Measurements from ENCODE around the gene ZNRD2. TPM values are rescaled to one million over a fixed set of nuclear protein-coding genes. Genes with fewer than 3 reads are reported as not detected.
A peak's percentile ranks its signal among the peaks of the same experiment; 100 is the strongest.

The ZNRD2 gene
- total RNA-seq, 1 donor from 2014 or later = 40.9 TPM

DNA sequence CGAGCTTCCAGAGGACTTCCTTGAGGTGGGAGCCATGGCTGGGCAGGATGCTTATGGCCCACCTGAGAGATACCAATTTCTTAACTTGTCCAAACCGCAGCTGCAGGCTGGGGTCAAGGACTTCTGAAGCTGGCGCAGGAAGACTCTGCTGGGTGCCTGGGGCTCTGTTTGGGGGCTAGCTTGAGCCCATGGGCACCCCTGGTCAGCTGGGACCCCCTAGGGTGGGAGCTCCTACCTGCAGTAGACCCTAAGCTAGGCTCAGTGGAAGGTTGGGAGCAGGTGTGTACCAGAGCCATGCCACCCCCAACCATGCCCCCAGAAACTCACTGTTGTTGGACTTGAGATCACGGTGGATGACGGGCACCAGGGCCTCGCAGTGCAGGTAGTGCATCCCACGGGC is 42.4 kb downstream of the ZNRD2 start:
- peak overlapping the region; percentile 83 for H3K27ac Mint-ChIP-seq
- ChIA-PET POLR2A (interaction anchor here (0.6 to 8.5 kb wide), 15 partner anchors 9 to 854 kb away, joined by 3 to 108 read pairs (median 7); partner anchors contain the start of genes CFL1, EHBP1L1, FAM89B and KCNK7), CTCF (interaction anchor here (0.9 to 2.9 kb wide), 3 partner anchors 13 to 72 kb away, joined by 4 to 14 read pairs (median 6); no protein-coding TSS in a partner anchor)
- H3K9me3 Mint-ChIP-seq = no peaks in the 10 kb centered on the region
- peaks cover 66% of the 10 kb centered on the region for H3K4me1 Mint-ChIP-seq
- intact Hi-C loops (cut with micrococcal nuclease) = no loop called here
- TF ChIP-seq CTCF (IDR thresholded peaks at IDR 0.05) = no peak
- peak overlapping the region; percentile 97 for H3K4me3 Mint-ChIP-seq
- H3K27me3 Mint-ChIP-seq = no peaks in the 10 kb centered on the region
- no peak for ATAC-seq (ENCODE audit: low read depth)
- peaks cover 63% of the 10 kb centered on the region for H3K36me3 Mint-ChIP-seq (ENCODE audit: low read depth)
- no peak for DNase-seq

GRCh38 chr11:65613091-65613928 is 43.0 kb downstream of the ZNRD2 start:
- ChIA-PET POLR2A (interaction anchor here (0.5 to 8.5 kb wide), 19 partner anchors 10 to 276 kb away, joined by 3 to 108 read pairs (median 6); partner anchors contain the start of genes CCDC85B, CFL1, EHBP1L1 and FAM89B), CTCF (interaction anchor here (0.9 to 2.9 kb wide), 3 partner anchors 13 to 73 kb away, joined by 4 to 14 read pairs (median 6); no protein-coding TSS in a partner anchor)
- Mint-ChIP-seq H3K4me1 (peaks cover 66% of the 10 kb centered on the region), H3K4me3 (peak overlapping the region; percentile 97), H3K27me3 (no peaks in the 10 kb centered on the region), H3K36me3 (ENCODE audit: low read depth) (peaks cover 61% of the 10 kb centered on the region), H3K27ac (peak overlapping the region; percentile 83), H3K9me3 (no peaks in the 10 kb centered on the region)
- DNase-seq (no peak), ATAC-seq (ENCODE audit: low read depth) (no peak)
- TF ChIP-seq CTCF (IDR thresholded peaks at IDR 0.05) = no peak
- intact Hi-C loops (cut with micrococcal nuclease) = no loop called here

GRCh38 chr11:65615229-65615949 is 45.1 kb downstream of the ZNRD2 start, which contains the start of gene PCNX3:
Gene PCNX3 (plus strand): TSS chr11:65615776. CDS start chr11:65616312, 536 bp downstream.
- Mint-ChIP-seq H3K4me3 (peak within 1 kb of the TSS; percentile 97), H3K27me3 (no peaks in the 10 kb centered on the region), H3K4me1 (peaks cover 58% of the 10 kb centered on the region), H3K36me3 (ENCODE audit: low read depth) (peaks cover 59% of the 10 kb centered on the region), H3K9me3 (no peaks in the 10 kb centered on the region), H3K27ac (peak within 1 kb of the TSS; percentile 96)
- CTCF ChIA-PET = interaction anchor here (0.9 to 2.9 kb wide), 9 partner anchors 21 to 245 kb away, joined by 3 to 14 read pairs (median 5); partner anchors contain the start of genes FAM89B, MUS81, RELA and SCYL1
- peak; percentile 96 for DNase-seq
- ATAC-seq (ENCODE audit: low read depth) = peak; percentile 90
- no peak for TF ChIP-seq CTCF (IDR thresholded peaks at IDR 0.05)
- POLR2A ChIA-PET = interaction anchor here (0.7 to 8.5 kb wide), 38 partner anchors 8 to 1228 kb away, joined by 3 to 108 read pairs (median 5); partner anchors contain the start of genes ARL2, BANF1, CCDC85B and CFL1
- intact Hi-C loops (cut with micrococcal nuclease) = loop anchor here (1.0 to 5.0 kb wide), 12 partner anchors 25 to 732 kb away; partner anchors contain the start of genes B4GAT1, BANF1, BRMS1 and C11orf68

DNA sequence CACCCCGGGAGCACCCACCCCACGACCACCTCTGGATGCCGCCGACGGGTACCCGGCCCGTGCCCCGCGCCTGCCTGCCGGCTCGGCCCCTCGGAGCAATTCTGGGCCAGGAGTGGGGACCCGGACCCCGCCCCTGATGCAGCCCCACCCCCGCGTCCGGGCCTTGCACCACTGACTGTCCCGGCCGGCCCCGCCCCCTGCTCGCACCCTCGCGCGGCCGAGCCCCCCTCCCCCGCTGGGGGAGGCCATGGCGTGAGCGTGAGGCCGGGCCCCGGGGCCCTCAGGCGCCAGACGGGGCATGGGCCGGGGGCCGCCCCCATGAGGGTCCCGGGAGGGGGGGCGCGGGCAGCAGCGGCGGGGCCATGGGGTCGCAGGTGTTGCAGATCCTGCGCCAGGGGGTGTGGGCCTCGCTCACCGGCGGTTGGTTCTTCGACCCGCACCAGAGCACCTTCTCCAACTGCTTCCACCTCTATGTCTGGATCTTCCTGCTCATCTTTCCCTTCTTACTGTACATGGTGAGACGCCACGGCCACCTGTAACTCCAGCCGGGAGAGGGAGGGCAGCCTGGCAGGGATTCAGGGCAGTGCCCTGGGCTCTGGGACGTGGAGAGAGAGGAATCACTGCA is 45.8 kb downstream of the ZNRD2 start:
- ATAC-seq (ENCODE audit: low read depth) (no peak), DNase-seq (no peak)
- Mint-ChIP-seq H3K4me3 (peak overlapping the region; percentile 97), H3K9me3 (no peaks in the 10 kb centered on the region), H3K27ac (peak overlapping the region; percentile 96), H3K27me3 (no peaks in the 10 kb centered on the region), H3K36me3 (ENCODE audit: low read depth) (peaks cover 57% of the 10 kb centered on the region), H3K4me1 (peaks cover 52% of the 10 kb centered on the region)
- intact Hi-C loops (cut with micrococcal nuclease) = loop anchor here (1.0 to 5.0 kb wide), 12 partner anchors 24 to 731 kb away; partner anchors contain the start of genes B4GAT1, BANF1, BRMS1 and C11orf68
- no peak for TF ChIP-seq CTCF (IDR thresholded peaks at IDR 0.05)
- ChIA-PET POLR2A (interaction anchor here (1.0 to 8.5 kb wide), 23 partner anchors 9 to 481 kb away, joined by 3 to 108 read pairs (median 7); partner anchors contain the start of genes CCDC85B, CFL1, DPF2 and EHBP1L1), CTCF (interaction anchor here (0.9 to 1.4 kb wide), 4 partner anchors 10 to 244 kb away, joined by 3 to 5 read pairs (median 4); partner anchors contain the start of gene MUS81)
